ENCODE data around the gene PALLD. TPM values are rescaled to one million over a fixed set of nuclear protein-coding genes. Genes with fewer than 3 reads are reported as not detected.
A peak's percentile ranks its signal among the peaks of the same experiment; 100 is the strongest.

PALLD gene
- total and polyA plus RNA-seq, 2 donors (not counting 3 experiments of a cell fraction or from before 2014, with no cell fraction given), result 13.4 to 48.2 TPM

DNA sequence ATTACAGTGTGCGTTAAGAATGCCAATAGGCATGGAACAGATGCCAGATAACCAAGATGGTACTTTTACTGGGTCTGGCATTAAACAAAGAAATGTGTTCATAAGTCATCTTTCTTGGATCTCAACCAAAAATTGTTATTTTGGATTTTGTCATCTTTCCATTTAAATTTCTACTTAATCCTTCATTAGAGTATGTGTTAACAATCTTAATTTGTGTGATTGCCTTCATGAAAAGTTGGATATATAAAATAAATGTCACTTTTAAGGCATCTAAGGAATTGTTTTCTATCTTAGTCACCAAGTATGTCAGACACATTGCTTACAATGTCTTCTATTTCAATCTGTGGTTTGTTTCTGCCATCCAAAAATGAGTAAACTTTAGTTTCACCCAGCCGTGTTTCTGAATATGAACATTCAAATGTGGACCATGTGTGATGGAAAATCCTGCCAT lies 87.5 kb downstream of the PALLD start:
- no peaks in the 10 kb centered on the region for H3K9me3 ChIP-seq (replicated peaks; ENCODE audit: control insufficient read depth, insufficient read depth, low read length)
- CTCF ChIA-PET, result interaction anchor here (0.8 to 1.2 kb wide), 2 partner anchors 10 to 337 kb away, joined by 3 to 4 read pairs; no protein-coding TSS in a partner anchor
- POLR2A ChIA-PET, result no interaction called here
- H2AFZ ChIP-seq (ENCODE audit: low read depth, low read length), result no peak overlapping the region
- no peaks in the 10 kb centered on the region for H4K20me1 ChIP-seq (replicated peaks; ENCODE audit: control insufficient read depth, extremely low read depth, insufficient read depth, low read length)
- H3K27me3 ChIP-seq (ENCODE audit: control insufficient read depth in 2 of 2, insufficient read depth in 2 of 2, low read length in 2 of 2), result no peaks in the 10 kb centered on the region
- no TSS peak for BruUV-seq (replicated peaks)
- no peaks in the 10 kb centered on the region for H3K79me2 ChIP-seq (ENCODE audit: control insufficient read depth, insufficient read depth, low read length)
- peaks cover 9% of the 10 kb centered on the region for H3K4me1 ChIP-seq (ENCODE audit: control insufficient read depth, extremely low read depth, insufficient read depth, low read length)
- peak; percentile 8 for DNase-seq (ENCODE audit: low read depth, low spot score)
- H3K9me1 ChIP-seq (replicated peaks; ENCODE audit: control insufficient read depth, extremely low read depth, insufficient read depth, low read length), result no peaks in the 10 kb centered on the region
- H3K4me2 ChIP-seq (ENCODE audit: insufficient read depth, low read length), result no peak overlapping the region
- peak; percentile 12 for FAIRE-seq
- no peak overlapping the region for H3K9ac ChIP-seq (replicated peaks; ENCODE audit: extremely low read depth, insufficient read depth, low read length)
- dilution Hi-C loops (cut with MboI; ENCODE audit: extremely low pct_ligation_motif_present, low sequenced_read_pairs), result loop anchor here (25.0 kb wide), 1 partner anchor 328 kb away; no protein-coding TSS in a partner anchor
- H3K4me3 ChIP-seq (replicated peaks in 1 of 3; ENCODE audit: insufficient read depth in 1 of 3, low read depth in 1 of 3, low read length in 3 of 3), result no peak overlapping the region
- H3K27ac ChIP-seq (ENCODE audit: insufficient read depth, low read depth, low read length), result no peak overlapping the region
- intact Hi-C loops (cut with micrococcal nuclease), result loop anchor here (2.0 kb wide), 1 partner anchor 46 kb away; no protein-coding TSS in a partner anchor
- TF ChIP-seq FOS (IDR thresholded peaks at IDR 0.05; ENCODE audit: borderline replicate concordance, insufficient read depth, low read length) (peak; percentile 9), POLR2A (IDR thresholded peaks at IDR 0.05; ENCODE audit: low read depth, low read length) (no peak)
- H3K36me3 ChIP-seq (ENCODE audit: control insufficient read depth in 2 of 2, extremely low read depth in 1 of 2, insufficient read depth in 2 of 2, low read length in 2 of 2), result no peaks in the 10 kb centered on the region

DNA sequence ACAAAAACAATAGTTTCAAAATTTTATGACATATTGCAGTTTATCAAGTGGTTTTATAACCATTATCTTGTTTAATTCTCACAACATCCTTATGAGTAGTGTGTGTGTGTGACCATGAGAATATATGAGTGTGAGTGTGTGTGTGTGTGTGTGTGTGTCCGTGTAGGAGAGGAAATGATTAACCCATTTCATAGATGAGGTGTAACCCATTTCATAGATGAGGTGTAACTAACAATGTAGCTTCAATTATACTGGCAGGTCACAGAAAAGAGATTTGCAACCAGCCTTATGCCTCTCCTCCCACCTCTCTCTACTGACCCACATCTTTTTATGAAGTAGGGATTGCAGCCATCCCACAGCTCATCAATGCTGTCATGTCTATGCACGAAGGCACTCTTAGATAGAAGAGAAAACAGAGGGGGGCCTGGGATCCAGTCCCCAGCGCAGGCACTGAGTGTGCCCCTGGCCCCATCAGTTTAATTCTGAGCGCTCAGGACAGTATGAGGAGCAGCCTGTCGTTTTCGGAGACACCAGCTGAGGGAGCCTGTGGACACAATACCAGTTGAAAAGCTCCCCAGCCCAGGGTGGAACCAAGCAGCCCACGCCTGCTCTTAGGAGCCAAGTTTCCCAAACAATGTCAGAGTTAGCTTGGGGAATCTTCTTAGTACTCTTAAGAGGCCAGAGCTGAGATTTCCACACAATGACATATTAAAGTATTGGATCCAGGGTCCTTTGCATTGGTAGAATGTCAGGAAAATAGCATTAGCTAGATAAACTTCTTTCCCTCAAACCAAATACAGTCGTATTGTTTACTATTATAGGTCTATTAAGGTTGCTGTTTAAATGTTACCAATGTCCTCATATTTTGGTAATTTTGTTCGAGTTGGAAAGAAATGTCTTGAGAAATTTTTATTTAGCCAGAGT lies 88.6 kb downstream of the PALLD start:
- Histone ChIP-seq H3K9me3 (replicated peaks; ENCODE audit: control insufficient read depth, insufficient read depth, low read length) (no peaks in the 10 kb centered on the region), H3K27me3 (ENCODE audit: control insufficient read depth in 2 of 2, insufficient read depth in 2 of 2, low read length in 2 of 2) (no peaks in the 10 kb centered on the region), H3K4me3 (replicated peaks in 1 of 3; ENCODE audit: insufficient read depth in 1 of 3, low read depth in 1 of 3, low read length in 3 of 3) (no peak overlapping the region), H3K9me1 (replicated peaks; ENCODE audit: control insufficient read depth, extremely low read depth, insufficient read depth, low read length) (no peaks in the 10 kb centered on the region), H3K36me3 (ENCODE audit: control insufficient read depth in 2 of 2, extremely low read depth in 1 of 2, insufficient read depth in 2 of 2, low read length in 2 of 2) (no peaks in the 10 kb centered on the region), H3K4me1 (ENCODE audit: control insufficient read depth, extremely low read depth, insufficient read depth, low read length) (peaks cover 14% of the 10 kb centered on the region), H3K79me2 (ENCODE audit: control insufficient read depth, insufficient read depth, low read length) (no peaks in the 10 kb centered on the region), H4K20me1 (replicated peaks; ENCODE audit: control insufficient read depth, extremely low read depth, insufficient read depth, low read length) (no peaks in the 10 kb centered on the region), H3K9ac (replicated peaks; ENCODE audit: extremely low read depth, insufficient read depth, low read length) (no peak overlapping the region), H2AFZ (ENCODE audit: low read depth, low read length) (peak overlapping the region; percentile 48), H3K27ac (ENCODE audit: insufficient read depth, low read depth, low read length) (no peak overlapping the region), H3K4me2 (ENCODE audit: insufficient read depth, low read length) (no peak overlapping the region)
- TF ChIP-seq, protein P1, sequence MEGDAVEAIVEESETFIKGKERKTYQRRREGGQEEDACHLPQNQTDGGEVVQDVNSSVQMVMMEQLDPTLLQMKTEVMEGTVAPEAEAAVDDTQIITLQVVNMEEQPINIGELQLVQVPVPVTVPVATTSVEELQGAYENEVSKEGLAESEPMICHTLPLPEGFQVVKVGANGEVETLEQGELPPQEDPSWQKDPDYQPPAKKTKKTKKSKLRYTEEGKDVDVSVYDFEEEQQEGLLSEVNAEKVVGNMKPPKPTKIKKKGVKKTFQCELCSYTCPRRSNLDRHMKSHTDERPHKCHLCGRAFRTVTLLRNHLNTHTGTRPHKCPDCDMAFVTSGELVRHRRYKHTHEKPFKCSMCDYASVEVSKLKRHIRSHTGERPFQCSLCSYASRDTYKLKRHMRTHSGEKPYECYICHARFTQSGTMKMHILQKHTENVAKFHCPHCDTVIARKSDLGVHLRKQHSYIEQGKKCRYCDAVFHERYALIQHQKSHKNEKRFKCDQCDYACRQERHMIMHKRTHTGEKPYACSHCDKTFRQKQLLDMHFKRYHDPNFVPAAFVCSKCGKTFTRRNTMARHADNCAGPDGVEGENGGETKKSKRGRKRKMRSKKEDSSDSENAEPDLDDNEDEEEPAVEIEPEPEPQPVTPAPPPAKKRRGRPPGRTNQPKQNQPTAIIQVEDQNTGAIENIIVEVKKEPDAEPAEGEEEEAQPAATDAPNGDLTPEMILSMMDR (IDR thresholded peaks at IDR 0.05; ENCODE audit: extremely low read depth in 1 of 2, insufficient read depth in 1 of 2, low read depth in 1 of 2, low read length in 2 of 2), result peak; percentile 58 to 80
- no peak for TF ChIP-seq GATA2 (IDR thresholded peaks at IDR 0.05; ENCODE audit: insufficient read depth, insufficient read length, low read depth, low read length)
- POLR2A ChIA-PET, result no interaction called here
- intact Hi-C loops (cut with micrococcal nuclease), result loop anchor here (1.0 to 5.0 kb wide), 11 partner anchors 45 to 907 kb away; no protein-coding TSS in a partner anchor
- CTCF ChIA-PET, result interaction anchor here (0.6 to 3.0 kb wide), 52 partner anchors 11 to 982 kb away, joined by 3 to 58 read pairs (median 4); partner anchors contain the start of gene DDX60L
- FAIRE-seq, result peak; percentile 95
- no TSS peak for BruUV-seq (replicated peaks)
- dilution Hi-C loops (cut with MboI; ENCODE audit: extremely low pct_ligation_motif_present, low sequenced_read_pairs), result loop anchor here (25.0 kb wide), 1 partner anchor 327 kb away; no protein-coding TSS in a partner anchor
- DNase-seq (ENCODE audit: low read depth, low spot score), result peak; percentile 78

Data from endothelial cell of umbilical vein (primary cell).